ENCODE data around the gene TANGO6. TPM values are rescaled to one million over a fixed set of nuclear protein-coding genes. Genes with fewer than 3 reads are reported as not detected.

TANGO6 gene
- polyA plus RNA-seq, 1 donor (not counting 4 experiments of a cell fraction or from before 2014, with no cell fraction given), result 13.1 TPM

- dilution Hi-C loops (cut with MboI; ENCODE audit: extremely low pct_ligation_motif_present, low sequenced_read_pairs), result no loop called here
- Histone ChIP-seq H3K4me3 (ENCODE audit: control insufficient read depth in 2 of 3, extremely low read depth in 1 of 3, insufficient read depth in 2 of 3, low read depth in 1 of 3, low read length in 3 of 3) (no peak overlapping the region), H3K9ac (ENCODE audit: control insufficient read depth, extremely low read depth, insufficient read depth, low read length) (no peak overlapping the region), H3K27ac (ENCODE audit: control insufficient read depth, insufficient read depth, low read length) (no peak overlapping the region), H3K9me3 (ENCODE audit: control insufficient read depth, low read depth, low read length) (no peaks in the 10 kb centered on the region), H3K36me3 (ENCODE audit: control insufficient read depth in 2 of 2, extremely low read depth in 1 of 2, insufficient read depth in 2 of 2, low read length in 2 of 2) (peaks cover 37 to 57% of the 10 kb centered on the region in 2 experiments), H3K79me2 (ENCODE audit: control insufficient read depth, insufficient read depth, low read length) (peaks cover 41% of the 10 kb centered on the region), H3K27me3 (ENCODE audit: control insufficient read depth, extremely low read depth, insufficient read depth, low read length) (no peaks in the 10 kb centered on the region), H3K9me1 (ENCODE audit: control insufficient read depth, extremely low read depth, insufficient read depth, low read length) (peaks cover 2% of the 10 kb centered on the region), H3K4me2 (ENCODE audit: control insufficient read depth, extremely low read depth, insufficient read depth, low read depth, low read length) (no peak overlapping the region), H2AFZ (ENCODE audit: control insufficient read depth, low read length) (no peak overlapping the region), H4K20me1 (ENCODE audit: control insufficient read depth, extremely low read depth, insufficient read depth, low read length) (peaks cover 2% of the 10 kb centered on the region), H3K4me1 (ENCODE audit: control insufficient read depth, extremely low read depth, insufficient read depth, low read length) (peaks cover 19% of the 10 kb centered on the region)
- no peak for TF ChIP-seq EZH2 (IDR thresholded peaks at IDR 0.05; ENCODE audit: low read length)
- TF ChIP-seq, protein P1, sequence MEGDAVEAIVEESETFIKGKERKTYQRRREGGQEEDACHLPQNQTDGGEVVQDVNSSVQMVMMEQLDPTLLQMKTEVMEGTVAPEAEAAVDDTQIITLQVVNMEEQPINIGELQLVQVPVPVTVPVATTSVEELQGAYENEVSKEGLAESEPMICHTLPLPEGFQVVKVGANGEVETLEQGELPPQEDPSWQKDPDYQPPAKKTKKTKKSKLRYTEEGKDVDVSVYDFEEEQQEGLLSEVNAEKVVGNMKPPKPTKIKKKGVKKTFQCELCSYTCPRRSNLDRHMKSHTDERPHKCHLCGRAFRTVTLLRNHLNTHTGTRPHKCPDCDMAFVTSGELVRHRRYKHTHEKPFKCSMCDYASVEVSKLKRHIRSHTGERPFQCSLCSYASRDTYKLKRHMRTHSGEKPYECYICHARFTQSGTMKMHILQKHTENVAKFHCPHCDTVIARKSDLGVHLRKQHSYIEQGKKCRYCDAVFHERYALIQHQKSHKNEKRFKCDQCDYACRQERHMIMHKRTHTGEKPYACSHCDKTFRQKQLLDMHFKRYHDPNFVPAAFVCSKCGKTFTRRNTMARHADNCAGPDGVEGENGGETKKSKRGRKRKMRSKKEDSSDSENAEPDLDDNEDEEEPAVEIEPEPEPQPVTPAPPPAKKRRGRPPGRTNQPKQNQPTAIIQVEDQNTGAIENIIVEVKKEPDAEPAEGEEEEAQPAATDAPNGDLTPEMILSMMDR (optimal IDR thresholded peaks at IDR 0.05 in 1 of 3, IDR thresholded peaks at IDR 0.05 in 1 of 3, conservative IDR thresholded peaks at IDR 0.05 in 1 of 3; ENCODE audit: extremely low read depth in 1 of 3, insufficient read depth in 2 of 3, low read length in 3 of 3), result no peak
- no peak for DNase-seq (ENCODE audit: low read depth, low spot score)
- FAIRE-seq, result no peak
Measured at GRCh38 chr16:68806422-68806821, 36.9 kb upstream of the TANGO6 start.

GRCh38 chr16:68806981-68807380, 36.4 kb upstream of the TANGO6 start:
- peaks cover 41 to 57% of the 10 kb centered on the region in 2 experiments for H3K36me3 ChIP-seq (ENCODE audit: control insufficient read depth in 2 of 2, extremely low read depth in 1 of 2, insufficient read depth in 2 of 2, low read length in 2 of 2)
- dilution Hi-C loops (cut with MboI; ENCODE audit: extremely low pct_ligation_motif_present, low sequenced_read_pairs), result no loop called here

More at GRCh38 chr16:68806981-68807380, 36.4 kb upstream of the TANGO6 start:
- Histone ChIP-seq H3K9ac (ENCODE audit: control insufficient read depth, extremely low read depth, insufficient read depth, low read length) (no peak overlapping the region), H3K27ac (ENCODE audit: control insufficient read depth, insufficient read depth, low read length) (no peak overlapping the region), H2AFZ (ENCODE audit: control insufficient read depth, low read length) (no peak overlapping the region), H3K9me1 (ENCODE audit: control insufficient read depth, extremely low read depth, insufficient read depth, low read length) (peaks cover 2% of the 10 kb centered on the region), H3K4me2 (ENCODE audit: control insufficient read depth, extremely low read depth, insufficient read depth, low read depth, low read length) (no peak overlapping the region), H3K4me1 (ENCODE audit: control insufficient read depth, extremely low read depth, insufficient read depth, low read length) (peaks cover 13% of the 10 kb centered on the region), H3K79me2 (ENCODE audit: control insufficient read depth, insufficient read depth, low read length) (peaks cover 43% of the 10 kb centered on the region), H4K20me1 (ENCODE audit: control insufficient read depth, extremely low read depth, insufficient read depth, low read length) (peaks cover 2% of the 10 kb centered on the region), H3K4me3 (ENCODE audit: control insufficient read depth in 2 of 3, extremely low read depth in 1 of 3, insufficient read depth in 2 of 3, low read depth in 1 of 3, low read length in 3 of 3) (no peak overlapping the region), H3K27me3 (ENCODE audit: control insufficient read depth, extremely low read depth, insufficient read depth, low read length) (no peaks in the 10 kb centered on the region), H3K9me3 (ENCODE audit: control insufficient read depth, low read depth, low read length) (no peaks in the 10 kb centered on the region)
- TF ChIP-seq, protein P1 (optimal IDR thresholded peaks at IDR 0.05 in 1 of 3, IDR thresholded peaks at IDR 0.05 in 1 of 3, conservative IDR thresholded peaks at IDR 0.05 in 1 of 3; ENCODE audit: extremely low read depth in 1 of 3, insufficient read depth in 2 of 3, low read length in 3 of 3), result no peak
- TF ChIP-seq EZH2 (IDR thresholded peaks at IDR 0.05; ENCODE audit: low read length), result no peak
- FAIRE-seq (no peak), DNase-seq (ENCODE audit: low read depth, low spot score) (no peak)

Measured in keratinocyte (primary cell).